Neural cell (in vitro differentiated cells): ENCODE measurements around the gene TIMELESS. TPM values are rescaled to one million over a fixed set of nuclear protein-coding genes. Genes with fewer than 3 reads are reported as not detected.

Experiments
- H2AFZ ChIP-seq: fragments of 200-600, 300-800 bp; sonication (generic), shearing (Covaris generic); 2 replicates; pipeline ENCODE4 v1.6.0; 2014; ENCODE audit warnings: low read depth, mild to moderate bottlenecking, antibody characterized with exemption, low read length, moderate library complexity
- H3F3A ChIP-seq: fragments of 200-600 bp; shearing (Covaris generic); 2 replicates; pipeline ENCODE4 v1.6.1; 2016; ENCODE audit warnings: mild to moderate bottlenecking, moderate library complexity, mixed read lengths, antibody characterized with exemption, low read length; ENCODE audit not compliant: insufficient read depth, poor library complexity, severe bottlenecking
- H3K27ac ChIP-seq: fragments of 200-600, 300-800 bp; sonication (generic), shearing (Covaris generic); 2 replicates; pipeline ENCODE4 v1.5.1; 2014; ENCODE audit warnings: mild to moderate bottlenecking, low read length, moderate library complexity
- H3K27me3 ChIP-seq: fragments of 300-800, 200-600 bp; sonication (generic), shearing (Covaris generic); 2 replicates; pipeline ENCODE4 v1.6.0; 2014; ENCODE audit warnings: mild to moderate bottlenecking, low read depth, low read length, moderate library complexity; ENCODE audit not compliant: insufficient read depth
- H3K36me3 ChIP-seq: fragments of 300-800, 200-600 bp; sonication (generic), shearing (Covaris generic); 2 replicates; pipeline ENCODE4 v1.5.1; 2014; ENCODE audit warnings: mild to moderate bottlenecking, antibody characterized with exemption, low read length, moderate library complexity; ENCODE audit not compliant: insufficient read depth
- H3K4me2 ChIP-seq: fragments of 300-800, 200-600 bp; sonication (generic), shearing (Covaris generic); 2 replicates; pipeline ENCODE4 v1.6.0; 2014; ENCODE audit warnings: mild to moderate bottlenecking, low read length
- H3K4me3 ChIP-seq: fragments of 300-800, 200-600 bp; sonication (generic), shearing (Covaris generic); 2 replicates; pipeline ENCODE4 v1.5.1; 2014; ENCODE audit warnings: mild to moderate bottlenecking, low read length, moderate library complexity
- H3K79me2 ChIP-seq: fragments of 200-600 bp; shearing (Covaris generic); replicated peaks from 2 replicates; pipeline ENCODE4 v1.6.0; 2014; ENCODE audit warnings: mild to moderate bottlenecking, low read length, moderate library complexity; ENCODE audit not compliant: insufficient read depth
- H3K9ac ChIP-seq: fragments of 300-800, 200-600 bp; sonication (generic), shearing (Covaris generic); 2 replicates; pipeline ENCODE4 v1.6.1; 2016; ENCODE audit warnings: mild to moderate bottlenecking, low read length, mixed read lengths
- H3K9me2 ChIP-seq: fragments of 200-600 bp; shearing (Covaris generic); 2 replicates; pipeline ENCODE4 v1.6.1; 2016; ENCODE audit warnings: mild to moderate bottlenecking, low read length, mixed read lengths; ENCODE audit not compliant: insufficient read depth
- H3K9me3 ChIP-seq: fragments of 200-600, 300-800 bp; sonication (generic), shearing (Covaris generic); 2 replicates; pipeline ENCODE4 v1.6.1; 2016; ENCODE audit warnings: mild to moderate bottlenecking, mixed run types, low read length, moderate library complexity, mixed read lengths
- H4K20me1 ChIP-seq: fragments of 200-600 bp; shearing (Covaris generic); 2 replicates; pipeline ENCODE4 v1.6.1; 2016; ENCODE audit warnings: mild to moderate bottlenecking, mixed run types; ENCODE audit not compliant: insufficient read depth
- CTCF ChIP-seq: fragments of 450-650 bp; IDR thresholded peaks from 2 replicates; pipeline ENCODE4 v1.5.1; 2014; ENCODE audit warnings: antibody characterized with exemption, mild to moderate bottlenecking, moderate library complexity; ENCODE audit not compliant: poor library complexity, severe bottlenecking
- EP300 ChIP-seq: fragments of 450-650 bp; conservative IDR thresholded peaks from 2 replicates; pipeline ENCODE4 v1.6.1; 2014; ENCODE audit warnings: antibody characterized with exemption, mild to moderate bottlenecking, moderate library complexity; ENCODE audit not compliant: poor library complexity, severe bottlenecking
- EZH2 ChIP-seq: fragments of 200-600, 300-800 bp; shearing (Covaris generic), sonication (generic); IDR thresholded peaks from 2 replicates; pipeline ENCODE4 v1.6.1; 2014; ENCODE audit warnings: antibody characterized with exemption, low read length, borderline replicate concordance, mild to moderate bottlenecking; ENCODE audit not compliant: insufficient read depth, poor library complexity, severe bottlenecking
- MXI1 ChIP-seq: fragments of 450-650 bp; conservative IDR thresholded peaks from 2 replicates; pipeline ENCODE4 v1.6.1; 2014; ENCODE audit warnings: antibody characterized with exemption, mild to moderate bottlenecking; ENCODE audit not compliant: poor library complexity, severe bottlenecking
- POLR2AphosphoS5 ChIP-seq: IDR thresholded peaks from 2 replicates; pipeline ENCODE4 v1.6.1; 2012
- RAD21 ChIP-seq: fragments of 450-650 bp; conservative IDR thresholded peaks from 2 replicates; pipeline ENCODE4 v1.6.1; 2014; ENCODE audit warnings: antibody characterized with exemption, mild to moderate bottlenecking, moderate library complexity
- REST ChIP-seq: IDR thresholded peaks from 2 replicates; pipeline ENCODE4 v1.6.1; 2012; ENCODE audit warnings: borderline replicate concordance
- SMC3 ChIP-seq: fragments of 450-650 bp; conservative IDR thresholded peaks from 2 replicates; pipeline ENCODE4 v1.6.1; 2014; ENCODE audit warnings: antibody characterized with exemption, mild to moderate bottlenecking, moderate library complexity; ENCODE audit not compliant: poor library complexity
- TAF1 ChIP-seq: IDR thresholded peaks from 2 replicates; pipeline ENCODE4 v1.6.1; 2012; ENCODE audit warnings: low read depth
- polyA plus RNA-seq: library from polyadenylated mRNA; depleted of rRNA; stranded (reverse); fragments of >200 nt; gene quantifications from 2 replicates; pipeline ENCODE4 v1.2.3, GENCODE V29; 2014

TIMELESS gene
- polyA plus RNA-seq, 1 donor from 2014 or later, result 2.5 TPM

- H3K9ac ChIP-seq, result no peak overlapping the region
Measured at GRCh38 chr12:56387152-56387736, 62.0 kb downstream of the TIMELESS start.

GRCh38 chr12:56385873-56386272 is 63.4 kb downstream of the TIMELESS start:
- no peaks in the 10 kb centered on the region for H3K27me3 ChIP-seq
- no peak overlapping the region for H2AFZ ChIP-seq
- H3K36me3 ChIP-seq, result no peaks in the 10 kb centered on the region
- no peaks in the 10 kb centered on the region for H3K9me3 ChIP-seq
- no peaks in the 10 kb centered on the region for H3K79me2 ChIP-seq
- no peak overlapping the region for H3K9ac ChIP-seq
- H3K4me2 ChIP-seq, result no peak overlapping the region
- H3F3A ChIP-seq, result no peaks in the 10 kb centered on the region
- TF ChIP-seq REST (no peak), POLR2AphosphoS5 (no peak), EP300 (no peak), TAF1 (no peak), SMC3 (no peak), MXI1 (no peak), RAD21 (no peak), CTCF (no peak), EZH2 (no peak)
- no peaks in the 10 kb centered on the region for H4K20me1 ChIP-seq
- no peak overlapping the region for H3K27ac ChIP-seq
- no peak overlapping the region for H3K4me3 ChIP-seq
- H3K9me2 ChIP-seq, result no peaks in the 10 kb centered on the region

More at GRCh38 chr12:56387152-56387736, 62.0 kb downstream of the TIMELESS start:
- H4K20me1 ChIP-seq, result no peaks in the 10 kb centered on the region
- no peaks in the 10 kb centered on the region for H3K9me3 ChIP-seq
- no peaks in the 10 kb centered on the region for H3K79me2 ChIP-seq
- TF ChIP-seq CTCF, result no peak
- no peak overlapping the region for H2AFZ ChIP-seq
- no peaks in the 10 kb centered on the region for H3K36me3 ChIP-seq
- H3K4me3 ChIP-seq, result no peak overlapping the region
- H3K9me2 ChIP-seq, result no peaks in the 10 kb centered on the region
- no peak overlapping the region for H3K27ac ChIP-seq
- H3K27me3 ChIP-seq, result no peaks in the 10 kb centered on the region
- no peaks in the 10 kb centered on the region for H3F3A ChIP-seq
- no peak overlapping the region for H3K4me2 ChIP-seq
